Stomach (tissue), 4 donors: ENCODE results near the gene PLA2G15.

Experiments used
- EP300 ChIP-seq: sonication (generic); formaldehyde crosslinking; IDR thresholded peaks from one replicate; pipeline ENCODE4 v1.6.1; 2017; ENCODE audit warnings: antibody characterized with exemption
- POLR2AphosphoS5 ChIP-seq, 3 donors: sonication (generic); formaldehyde crosslinking; IDR thresholded peaks; one replicate each; pipeline ENCODE4 v1.6.1; 2016; ENCODE audit warnings: antibody characterized with exemption in 3 of 3
- TF ChIP-seq, protein P1 (sequence below), 7 experiments: fragments of 450-650 bp in 4 of 7; fragments of 200-600 bp in 3 of 7; sonication (generic) in 3 of 7; IDR thresholded peaks; one replicate each; pipeline ENCODE4 v1.5.1; 2016 to 2019; ENCODE audit warnings: antibody characterized with exemption in 7 of 7, control low read depth in 2 of 7, mild to moderate bottlenecking in 1 of 7

DNA sequence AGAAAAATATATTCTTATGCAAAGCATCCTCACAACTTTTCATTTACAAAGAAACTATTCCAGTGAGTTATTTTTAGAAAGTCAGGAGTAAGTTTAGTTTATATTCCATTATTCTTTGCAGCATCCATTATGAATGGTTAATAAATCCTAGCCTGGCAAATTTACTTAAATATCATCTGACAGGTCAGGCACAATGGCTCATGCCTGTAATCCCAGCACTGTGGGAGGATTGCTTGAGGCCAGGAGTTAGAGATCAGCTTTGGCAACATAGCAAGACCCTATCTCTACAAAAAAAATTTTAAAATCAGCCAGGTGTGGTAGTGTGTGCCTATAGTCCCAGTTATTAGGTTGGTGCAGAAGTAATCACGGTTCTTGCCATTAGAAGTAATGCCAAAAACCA lies 22.1 kb upstream of the PLA2G15 start:
- TF ChIP-seq, protein P1, sequence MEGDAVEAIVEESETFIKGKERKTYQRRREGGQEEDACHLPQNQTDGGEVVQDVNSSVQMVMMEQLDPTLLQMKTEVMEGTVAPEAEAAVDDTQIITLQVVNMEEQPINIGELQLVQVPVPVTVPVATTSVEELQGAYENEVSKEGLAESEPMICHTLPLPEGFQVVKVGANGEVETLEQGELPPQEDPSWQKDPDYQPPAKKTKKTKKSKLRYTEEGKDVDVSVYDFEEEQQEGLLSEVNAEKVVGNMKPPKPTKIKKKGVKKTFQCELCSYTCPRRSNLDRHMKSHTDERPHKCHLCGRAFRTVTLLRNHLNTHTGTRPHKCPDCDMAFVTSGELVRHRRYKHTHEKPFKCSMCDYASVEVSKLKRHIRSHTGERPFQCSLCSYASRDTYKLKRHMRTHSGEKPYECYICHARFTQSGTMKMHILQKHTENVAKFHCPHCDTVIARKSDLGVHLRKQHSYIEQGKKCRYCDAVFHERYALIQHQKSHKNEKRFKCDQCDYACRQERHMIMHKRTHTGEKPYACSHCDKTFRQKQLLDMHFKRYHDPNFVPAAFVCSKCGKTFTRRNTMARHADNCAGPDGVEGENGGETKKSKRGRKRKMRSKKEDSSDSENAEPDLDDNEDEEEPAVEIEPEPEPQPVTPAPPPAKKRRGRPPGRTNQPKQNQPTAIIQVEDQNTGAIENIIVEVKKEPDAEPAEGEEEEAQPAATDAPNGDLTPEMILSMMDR (IDR thresholded peaks at IDR 0.05) = no peak
- TF ChIP-seq EP300 (no peak), POLR2AphosphoS5 (IDR thresholded peaks at IDR 0.05) (no peak)
